AG09309 (cell line): Measurements from ENCODE around the gene PGM5.

ENCODE experiments used
- DNase-seq: peaks from one replicate; pipeline ENCODE4 v3.0.0-alpha.2; 2010; ENCODE audit warnings: low read depth
- H3K4me3 ChIP-seq: 2 replicates; pipeline ENCODE4 v1.5.1; 2011; ENCODE audit warnings: mild to moderate bottlenecking, low read depth, low read length, moderate library complexity; ENCODE audit not compliant: control insufficient read depth
- CTCF ChIP-seq: IDR thresholded peaks from 2 replicates; pipeline ENCODE4 v1.5.1; 2011; ENCODE audit warnings: mild to moderate bottlenecking, low read depth, low read length, inconsistent platforms; ENCODE audit not compliant: insufficient read depth, control insufficient read depth; ENCODE audit errors: missing control alignments

Gene PGM5

GRCh38 chr9:68488126-68488525 lies 131.7 kb downstream of the PGM5 start:
- TF ChIP-seq CTCF, result no peak
- H3K4me3 ChIP-seq, result no peak overlapping the region
- no peak for DNase-seq

- no peak for DNase-seq
- H3K4me3 ChIP-seq, result no peak overlapping the region
- no peak for TF ChIP-seq CTCF
Observed at GRCh38 chr9:68489646-68490045, 133.2 kb downstream of the PGM5 start.

GRCh38 chr9:68492806-68493205 lies 136.4 kb downstream of the PGM5 start:
- no peak for DNase-seq
- no peak for TF ChIP-seq CTCF
- no peak overlapping the region for H3K4me3 ChIP-seq

GRCh38 chr9:68493541-68493940 lies 137.1 kb downstream of the PGM5 start:
- no peak for DNase-seq
- TF ChIP-seq CTCF, result no peak
- no peak overlapping the region for H3K4me3 ChIP-seq

GRCh38 chr9:68493958-68494577 lies 137.7 kb downstream of the PGM5 start:
- H3K4me3 ChIP-seq, result no peak overlapping the region
- DNase-seq, result no peak
- TF ChIP-seq CTCF, result no peak

GRCh38 chr9:68495247-68495646 lies 138.8 kb downstream of the PGM5 start:
- no peak overlapping the region for H3K4me3 ChIP-seq
- no peak for TF ChIP-seq CTCF
- no peak for DNase-seq

- TF ChIP-seq CTCF, result no peak
- no peak overlapping the region for H3K4me3 ChIP-seq
- no peak for DNase-seq
Observed at GRCh38 chr9:68496356-68496755, 139.9 kb downstream of the PGM5 start.
